Rectal smooth muscle tissue (tissue), 1 donor: Measurements from ENCODE around the gene EVA1C.
"Not testable (repeated sequence)": the region's sequence is repeated elsewhere in the genome, so short reads cannot be mapped to it uniquely, and the experiment has no call there.

Experiments
- H3K27ac ChIP-seq: one replicate; pipeline ENCODE4 v1.7.0; 2013; ENCODE audit warnings: low read depth, low read length, inconsistent platforms
- H3K27me3 ChIP-seq: one replicate; pipeline ENCODE4 v1.7.0; 2013; ENCODE audit warnings: low read length; ENCODE audit not compliant: control insufficient read depth, insufficient read depth
- H3K36me3 ChIP-seq: one replicate; pipeline ENCODE4 v1.7.0; 2013; ENCODE audit warnings: low read length; ENCODE audit not compliant: control insufficient read depth, insufficient read depth
- H3K4me1 ChIP-seq: one replicate; pipeline ENCODE4 v1.7.0; 2013; ENCODE audit warnings: low read length; ENCODE audit not compliant: control insufficient read depth, insufficient read depth
- H3K4me3 ChIP-seq: one replicate; pipeline ENCODE4 v1.7.0; 2013; ENCODE audit warnings: low read length
- H3K9ac ChIP-seq: one replicate; pipeline ENCODE4 v1.7.0; 2013; ENCODE audit warnings: low read length

The EVA1C gene

GRCh38 chr21:32538147-32538792 is 125.8 kb downstream of the EVA1C start:
- Histone ChIP-seq H3K27ac (no peak overlapping the region), H3K4me1 (no peaks in the 10 kb centered on the region), H3K36me3 (no peaks in the 10 kb centered on the region), H3K4me3 (no peak overlapping the region), H3K27me3 (no peaks in the 10 kb centered on the region), H3K9ac (no peak overlapping the region)

- no peak overlapping the region for H3K27ac ChIP-seq
- H3K36me3 ChIP-seq, result no peaks in the 10 kb centered on the region
These were observed 126.9 kb downstream of the EVA1C start for GRCh38 chr21:32539378-32539777.

GRCh38 chr21:32543056-32543455 is 130.6 kb downstream of the EVA1C start:
- H3K27ac ChIP-seq, H3K9ac ChIP-seq, H3K4me3 ChIP-seq, H3K4me1 ChIP-seq, H3K36me3 ChIP-seq, H3K27me3 ChIP-seq: not testable (repeated sequence)

More at GRCh38 chr21:32539378-32539777, 126.9 kb downstream of the EVA1C start:
- no peak overlapping the region for H3K9ac ChIP-seq
- H3K4me1 ChIP-seq, result no peaks in the 10 kb centered on the region
- no peaks in the 10 kb centered on the region for H3K27me3 ChIP-seq
- H3K4me3 ChIP-seq, result no peak overlapping the region

- H3K27ac ChIP-seq, result no peak overlapping the region
- no peaks in the 10 kb centered on the region for H3K27me3 ChIP-seq
- H3K9ac ChIP-seq, result no peak overlapping the region
- H3K4me1 ChIP-seq, result no peaks in the 10 kb centered on the region
- no peaks in the 10 kb centered on the region for H3K36me3 ChIP-seq
- no peak overlapping the region for H3K4me3 ChIP-seq
These were observed 131.5 kb downstream of the EVA1C start for GRCh38 chr21:32543975-32544374.

GRCh38 chr21:32544697-32545096 is 132.2 kb downstream of the EVA1C start:
- no peaks in the 10 kb centered on the region for H3K27me3 ChIP-seq
- H3K36me3 ChIP-seq, result no peaks in the 10 kb centered on the region
- no peaks in the 10 kb centered on the region for H3K4me1 ChIP-seq
- no peak overlapping the region for H3K9ac ChIP-seq
- H3K4me3 ChIP-seq, result no peak overlapping the region
- no peak overlapping the region for H3K27ac ChIP-seq

GRCh38 chr21:32545948-32546441 is 133.5 kb downstream of the EVA1C start:
- Histone ChIP-seq H3K9ac (no peak overlapping the region), H3K27me3 (no peaks in the 10 kb centered on the region), H3K27ac (no peak overlapping the region), H3K4me3 (no peak overlapping the region), H3K4me1 (no peaks in the 10 kb centered on the region), H3K36me3 (no peaks in the 10 kb centered on the region)

GRCh38 chr21:32547018-32547417 is 134.5 kb downstream of the EVA1C start:
- Histone ChIP-seq H3K4me3 (no peak overlapping the region), H3K9ac (no peak overlapping the region), H3K27ac (no peak overlapping the region), H3K27me3 (no peaks in the 10 kb centered on the region), H3K4me1 (no peaks in the 10 kb centered on the region), H3K36me3 (no peaks in the 10 kb centered on the region)

- H3K4me3 ChIP-seq, result no peak overlapping the region
- H3K9ac ChIP-seq, result no peak overlapping the region
- H3K4me1 ChIP-seq, result no peaks in the 10 kb centered on the region
- H3K27me3 ChIP-seq, result no peaks in the 10 kb centered on the region
- H3K36me3 ChIP-seq, result no peaks in the 10 kb centered on the region
- H3K27ac ChIP-seq, result no peak overlapping the region
These were observed 136.5 kb downstream of the EVA1C start for GRCh38 chr21:32548978-32549377.

GRCh38 chr21:32549440-32549839 is 136.9 kb downstream of the EVA1C start:
- Histone ChIP-seq H3K36me3 (no peaks in the 10 kb centered on the region), H3K27me3 (no peaks in the 10 kb centered on the region), H3K27ac (no peak overlapping the region), H3K4me1 (no peaks in the 10 kb centered on the region), H3K4me3 (no peak overlapping the region), H3K9ac (no peak overlapping the region)

GRCh38 chr21:32549886-32550285 is 137.4 kb downstream of the EVA1C start:
- Histone ChIP-seq H3K27me3 (no peaks in the 10 kb centered on the region), H3K9ac (no peak overlapping the region), H3K27ac (no peak overlapping the region), H3K36me3 (no peaks in the 10 kb centered on the region), H3K4me3 (no peak overlapping the region), H3K4me1 (no peaks in the 10 kb centered on the region)

- Histone ChIP-seq H3K4me1 (no peaks in the 10 kb centered on the region), H3K9ac (no peak overlapping the region), H3K27me3 (no peaks in the 10 kb centered on the region), H3K36me3 (no peaks in the 10 kb centered on the region), H3K27ac (no peak overlapping the region), H3K4me3 (no peak overlapping the region)
These were observed 142.5 kb downstream of the EVA1C start for GRCh38 chr21:32554832-32555638.

GRCh38 chr21:32558106-32558505 is 145.6 kb downstream of the EVA1C start:
- Histone ChIP-seq H3K4me3 (no peak overlapping the region), H3K4me1 (no peaks in the 10 kb centered on the region), H3K9ac (no peak overlapping the region), H3K27ac (no peak overlapping the region), H3K27me3 (no peaks in the 10 kb centered on the region), H3K36me3 (no peaks in the 10 kb centered on the region)
